CD1c-positive myeloid dendritic cell (primary cell): ENCODE results near the gene TMEM178B.

Experiments used
- DNase-seq: peaks from one replicate; pipeline ENCODE4 v3.0.0-alpha.2; 2016; ENCODE audit errors: extremely low spot score

Gene TMEM178B

DNA sequence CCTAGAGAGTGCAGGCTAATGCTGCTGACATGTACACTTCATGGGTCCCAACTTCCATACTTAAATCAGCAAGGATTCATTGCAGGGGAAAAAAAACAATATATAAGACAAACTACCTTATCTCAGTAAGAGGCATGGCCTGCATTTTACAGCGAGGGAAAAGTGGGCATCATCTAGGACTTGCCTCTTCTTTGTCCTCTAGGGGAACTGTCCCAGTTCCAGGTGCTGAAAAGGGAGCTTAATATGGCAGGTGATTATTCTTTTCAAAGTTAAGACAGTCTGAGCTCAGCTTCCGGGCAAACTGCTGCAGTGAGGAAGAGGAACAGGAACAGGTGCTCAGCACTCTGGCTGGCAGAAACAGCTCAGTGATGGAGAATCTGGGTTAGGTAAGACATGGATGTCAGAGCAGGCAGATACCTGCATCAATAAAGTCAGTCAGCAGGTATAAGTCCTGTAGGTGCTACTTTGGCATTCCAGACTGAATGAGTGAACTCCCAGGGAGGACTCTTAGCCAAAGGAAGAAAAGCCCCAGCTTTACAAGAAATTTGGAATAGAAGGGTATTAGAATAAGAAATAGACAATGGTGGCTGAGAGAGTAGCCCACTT, 147.2 kb downstream of the TMEM178B start:
- DNase-seq, result no peak

DNA sequence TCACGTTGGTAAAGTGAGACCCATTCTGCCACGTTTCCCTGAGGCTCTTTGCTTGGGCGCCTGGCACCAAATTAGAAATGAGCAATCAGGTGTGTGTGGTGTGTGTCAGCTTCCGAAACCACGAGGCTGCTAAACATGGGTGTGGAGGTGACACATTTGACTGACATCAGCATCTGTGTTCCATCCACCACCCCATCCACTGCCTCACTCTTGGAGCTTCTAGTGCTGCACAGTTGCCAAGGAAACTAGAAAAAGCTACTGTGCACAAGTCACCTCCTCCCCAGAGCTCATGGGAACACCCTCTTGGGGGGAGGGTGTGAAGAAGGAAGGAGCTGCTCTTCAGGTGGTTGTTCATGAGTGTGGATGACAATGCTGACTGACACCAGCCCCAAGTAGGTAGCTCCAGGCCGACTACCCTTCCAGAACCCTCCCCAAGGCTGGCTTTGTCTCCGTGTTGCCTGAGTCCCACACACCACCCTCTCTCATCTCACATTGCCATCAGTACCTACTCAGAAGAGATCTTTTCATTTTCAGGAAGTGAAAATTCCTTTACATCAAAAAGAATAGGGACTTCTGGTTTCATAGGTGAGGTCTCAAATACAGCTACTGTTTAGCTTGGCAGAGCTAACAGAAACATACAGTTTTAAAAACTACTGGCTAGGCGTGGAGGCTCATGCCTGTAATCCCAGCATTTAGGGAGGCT, 152.2 kb downstream of the TMEM178B start:
- no peak for DNase-seq

DNA sequence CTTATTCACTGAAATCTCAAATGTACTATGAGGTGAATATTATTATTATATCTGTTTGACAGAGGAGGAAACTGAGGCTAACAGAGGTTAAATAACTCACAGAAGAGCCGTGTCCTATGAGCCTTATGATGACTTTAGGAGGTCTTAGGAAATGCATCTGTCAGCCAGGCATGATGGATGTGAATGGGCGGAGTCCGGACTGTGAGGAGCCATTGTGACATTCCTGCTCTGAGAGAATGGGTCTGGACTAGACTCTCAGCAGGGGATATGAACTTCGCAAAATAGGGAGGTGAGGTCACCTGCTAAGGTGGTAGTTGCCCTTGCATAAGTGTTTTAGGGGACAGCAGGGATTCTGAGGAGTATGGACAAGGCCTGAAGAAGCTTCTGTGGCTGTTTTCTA, 153.6 kb downstream of the TMEM178B start:
- DNase-seq, result no peak

DNA sequence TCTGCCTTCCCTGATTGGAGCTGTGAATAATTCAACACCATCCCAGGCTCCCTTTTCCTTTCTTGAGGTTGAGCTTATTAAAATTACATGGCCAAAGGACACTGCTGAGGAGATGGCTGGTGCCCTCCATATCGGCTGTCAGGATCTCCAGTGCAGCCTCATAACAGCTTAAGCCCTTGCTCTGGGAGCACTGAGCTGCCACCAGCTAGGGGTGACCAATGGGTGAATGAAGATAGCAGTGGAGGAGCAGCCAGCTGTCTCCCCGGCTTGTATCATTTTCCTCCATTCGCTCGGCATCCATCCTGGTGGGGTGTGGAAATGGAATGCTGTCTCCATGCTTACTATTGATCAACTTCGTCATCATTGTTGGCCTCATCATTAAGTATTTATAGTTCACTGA, 154.6 kb downstream of the TMEM178B start:
- DNase-seq, result no peak

DNA sequence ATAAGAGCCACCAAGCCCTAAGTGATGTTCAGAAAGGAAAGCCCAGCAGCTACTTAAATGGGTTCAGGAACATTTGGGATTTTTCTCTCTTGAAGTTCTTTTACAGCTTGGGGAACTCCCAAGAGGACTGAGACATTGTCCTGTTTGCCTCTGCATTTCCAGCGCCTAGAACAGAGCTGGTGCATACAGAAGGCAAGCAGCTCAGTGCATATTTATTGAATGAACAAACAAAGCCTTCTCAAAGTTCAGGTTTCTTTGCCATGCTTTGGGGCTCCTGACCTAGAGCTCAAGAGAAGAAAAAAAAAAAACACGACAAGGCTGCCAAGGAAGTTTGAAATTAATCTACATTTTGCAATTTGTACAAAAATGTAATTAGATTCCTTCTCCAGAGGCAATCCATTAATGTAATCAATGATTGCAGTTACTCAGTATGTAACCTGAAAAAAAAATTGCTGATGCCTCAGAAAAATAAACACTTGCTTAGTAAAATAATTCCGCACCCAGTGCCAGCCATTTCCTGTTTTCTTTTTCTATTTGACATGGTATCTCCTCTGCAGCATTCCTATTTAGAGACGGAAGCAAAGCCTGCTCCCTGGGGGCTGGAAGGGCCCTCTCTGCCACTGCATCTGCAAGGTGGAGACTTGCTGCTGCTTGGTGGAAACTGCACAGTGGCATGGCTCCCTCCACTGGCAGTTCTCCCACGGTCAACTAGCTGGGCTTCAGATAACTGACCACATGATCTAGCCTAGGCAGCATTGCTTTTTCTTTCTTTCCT, 157.3 kb downstream of the TMEM178B start:
- DNase-seq, result no peak

DNA sequence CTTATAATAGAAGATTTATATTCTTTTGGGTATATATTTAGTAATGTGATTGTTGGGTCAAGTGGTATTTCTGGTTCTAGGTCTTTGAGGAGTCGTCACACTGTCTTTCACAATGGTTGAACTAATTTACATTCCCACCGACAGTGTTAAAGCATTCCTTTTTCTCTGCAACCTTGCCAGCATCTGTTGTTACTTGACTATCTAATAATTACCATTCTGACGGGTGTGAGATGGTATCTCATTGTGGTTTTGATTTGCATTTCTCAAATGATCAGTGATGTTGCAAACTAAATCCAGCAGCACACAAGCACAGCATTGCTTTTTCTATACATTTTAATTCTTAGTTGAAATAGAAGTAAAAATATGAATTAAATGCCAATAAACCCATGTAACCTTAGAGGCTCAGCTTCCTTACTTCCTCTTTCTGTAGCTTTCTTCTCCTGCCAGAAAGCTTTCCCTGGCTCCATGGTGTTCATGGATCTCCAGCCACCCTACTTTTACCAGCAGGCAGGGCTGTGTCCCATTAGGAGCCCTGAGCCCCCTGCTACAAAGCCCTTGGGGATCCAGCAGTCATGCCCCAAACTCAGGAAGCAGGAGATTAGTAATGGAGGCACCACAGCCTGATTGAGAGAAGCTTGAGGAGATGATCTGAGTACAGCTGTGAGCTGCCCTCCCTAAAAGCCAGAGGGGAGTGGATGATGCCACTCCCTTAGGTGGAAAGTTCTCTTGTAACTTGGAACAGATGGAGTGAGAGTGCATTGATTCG, 158.6 kb downstream of the TMEM178B start:
- DNase-seq, result no peak

DNA sequence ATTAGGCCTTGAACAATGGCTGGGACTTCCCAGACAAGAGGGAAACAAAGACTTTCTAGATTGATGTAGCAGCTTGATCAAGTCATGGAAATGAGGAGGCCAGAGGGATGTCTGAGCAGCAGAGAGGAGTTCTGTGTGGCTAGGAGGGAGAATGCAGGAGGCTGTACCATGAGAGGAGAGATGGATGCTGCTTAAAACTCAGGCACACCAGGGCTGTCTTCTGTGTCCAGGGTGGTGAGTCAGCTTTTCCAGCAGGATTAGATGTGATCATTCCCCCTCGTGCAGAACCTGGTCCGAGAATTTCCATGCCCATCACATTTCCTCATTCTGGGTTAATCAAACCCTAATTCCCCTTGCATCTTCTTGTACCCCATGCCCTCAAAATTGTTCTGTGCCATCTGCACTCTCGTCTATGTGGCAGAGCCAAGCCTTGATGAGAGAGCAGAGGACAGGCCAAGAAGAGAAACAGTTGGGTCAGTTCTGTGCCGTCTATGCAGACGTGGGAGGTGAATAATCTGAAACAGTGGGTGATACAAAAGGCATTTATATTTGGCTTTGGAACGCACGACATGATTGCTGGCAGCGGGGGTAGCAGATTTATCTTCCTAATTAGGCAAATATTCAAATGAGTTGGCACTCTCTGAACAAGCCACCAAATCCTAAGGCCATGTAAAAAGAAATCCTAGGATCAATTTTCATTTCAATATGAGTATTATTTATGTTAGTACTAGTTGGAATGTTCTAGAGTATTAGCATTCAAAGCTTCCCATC, 160.7 kb downstream of the TMEM178B start:
- DNase-seq, result no peak

DNA sequence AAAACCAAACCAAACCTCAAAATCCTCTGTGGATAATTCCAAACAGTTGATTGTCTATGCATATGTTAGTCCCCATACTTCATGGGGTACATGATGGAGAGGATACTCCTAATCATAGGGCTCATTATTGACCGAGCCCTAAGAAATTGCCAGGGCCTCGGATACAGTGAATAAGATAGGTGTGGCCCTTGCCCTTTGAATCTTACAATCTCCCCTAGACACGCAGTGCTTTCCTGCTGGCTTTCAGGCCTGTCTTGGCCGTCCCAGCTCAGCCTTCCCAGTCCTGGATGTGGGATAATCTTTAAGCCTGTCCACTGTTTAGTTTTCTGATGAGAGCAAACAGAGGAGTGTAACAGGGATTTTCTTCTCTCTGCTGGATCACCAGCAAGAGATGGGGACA, 161.8 kb downstream of the TMEM178B start:
- no peak for DNase-seq

DNA sequence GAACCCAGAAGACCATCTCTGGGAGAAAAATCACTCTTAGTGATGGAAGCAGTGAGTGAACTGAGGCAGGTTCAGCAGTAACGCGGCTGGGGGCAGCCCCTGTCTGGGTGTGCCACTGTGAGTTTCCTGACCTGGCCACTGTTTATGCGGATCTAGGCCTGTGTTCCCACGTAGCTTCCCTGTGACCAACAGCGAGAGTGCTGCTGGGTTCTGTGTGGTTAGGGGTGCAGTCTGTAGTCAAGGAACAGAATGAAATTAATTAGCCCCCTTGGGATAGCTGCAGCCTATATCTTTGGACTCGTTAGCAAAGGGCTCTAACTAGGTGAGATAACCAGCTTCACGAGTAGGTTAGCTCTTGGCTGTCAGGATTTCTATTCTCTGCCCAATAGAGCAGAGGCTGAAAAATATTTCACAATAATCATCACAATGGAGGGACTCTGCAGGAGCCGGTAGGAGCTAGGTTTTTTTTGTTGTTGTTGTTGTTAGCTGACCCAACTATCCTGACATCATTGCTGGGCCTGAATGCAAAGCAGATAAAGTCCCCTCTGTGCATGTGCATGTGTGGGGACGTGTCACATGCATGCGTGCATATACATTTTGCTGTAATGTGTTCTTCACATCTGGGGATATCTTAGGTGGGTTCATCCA, 164.9 kb downstream of the TMEM178B start:
- no peak for DNase-seq

DNA sequence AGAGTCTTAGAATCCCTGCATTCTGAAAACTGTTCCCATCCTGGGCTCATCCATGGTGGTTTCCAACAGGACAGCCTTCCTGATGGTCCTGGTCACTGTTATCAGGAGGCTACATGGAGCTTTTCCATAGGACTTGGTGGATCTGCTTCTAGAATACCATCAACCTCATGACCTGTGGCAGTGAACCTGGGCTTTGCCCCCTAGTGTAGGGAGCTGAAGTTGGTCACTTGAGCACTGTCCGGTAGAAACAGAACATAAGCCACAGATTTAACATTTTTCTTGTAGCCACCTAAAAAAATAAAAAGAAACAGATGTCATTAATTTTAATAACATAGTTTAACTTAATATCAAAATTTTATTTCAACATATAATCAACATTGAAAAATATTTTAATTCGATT, 165.8 kb downstream of the TMEM178B start:
- no peak for DNase-seq

DNA sequence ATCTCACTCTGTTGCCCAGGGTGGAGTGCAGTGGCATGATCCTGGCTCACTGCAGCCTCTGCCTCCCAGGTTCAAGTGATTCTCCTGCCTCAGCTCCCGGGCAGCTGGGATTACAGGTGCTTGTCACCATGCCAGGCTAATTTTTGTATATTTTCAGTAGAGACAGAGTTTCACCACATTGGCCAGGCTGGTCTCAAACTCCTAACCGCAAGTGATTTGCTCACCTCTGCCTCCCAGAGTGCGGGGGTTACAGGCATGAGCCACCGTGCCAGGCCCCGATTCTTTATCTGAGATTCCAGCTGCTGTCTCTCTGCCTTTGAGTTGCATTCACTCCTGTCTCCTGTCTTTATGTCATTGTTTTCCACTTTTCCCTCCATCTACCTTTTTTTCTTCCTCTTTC, 168.7 kb downstream of the TMEM178B start:
- DNase-seq, result no peak

DNA sequence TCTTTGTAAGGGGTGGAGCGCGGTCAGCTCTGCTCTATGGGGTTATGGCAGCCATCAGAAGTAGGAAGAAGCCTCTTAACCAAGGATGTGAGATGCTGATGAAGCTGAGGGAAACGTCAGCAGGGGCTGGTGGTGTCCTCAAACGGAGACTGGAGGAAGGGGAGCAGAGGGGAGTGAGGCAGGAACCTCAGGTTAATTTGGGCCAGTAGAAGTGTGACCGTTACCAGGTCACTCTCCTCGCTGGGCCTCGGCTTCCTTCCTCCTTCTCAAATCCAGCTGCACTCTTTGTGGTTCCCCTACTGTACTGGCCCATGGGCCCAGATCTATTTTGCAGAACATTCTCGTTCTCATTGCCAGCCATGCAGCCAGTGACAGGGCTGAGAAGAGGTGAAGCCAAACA, 169.5 kb downstream of the TMEM178B start:
- no peak for DNase-seq

DNA sequence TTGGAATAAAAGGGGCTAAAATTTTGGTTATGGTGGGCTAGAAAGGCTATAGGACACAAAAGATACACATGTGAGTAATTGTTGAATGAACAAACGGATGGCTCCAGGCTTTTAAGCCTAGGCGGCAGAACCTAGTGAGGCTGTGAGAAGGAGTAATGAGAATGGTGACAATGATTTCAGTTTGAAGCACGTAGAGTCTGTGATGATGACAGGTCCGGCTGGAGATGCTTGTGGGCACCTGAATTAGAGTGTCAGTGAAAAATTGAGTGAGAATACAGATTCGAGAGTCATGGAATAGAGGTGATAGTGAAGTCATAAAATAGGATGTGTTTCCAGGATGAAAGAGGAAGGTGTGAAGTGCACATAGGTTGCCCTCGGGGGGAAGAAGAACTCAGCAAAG, 170.6 kb downstream of the TMEM178B start:
- DNase-seq, result no peak

DNA sequence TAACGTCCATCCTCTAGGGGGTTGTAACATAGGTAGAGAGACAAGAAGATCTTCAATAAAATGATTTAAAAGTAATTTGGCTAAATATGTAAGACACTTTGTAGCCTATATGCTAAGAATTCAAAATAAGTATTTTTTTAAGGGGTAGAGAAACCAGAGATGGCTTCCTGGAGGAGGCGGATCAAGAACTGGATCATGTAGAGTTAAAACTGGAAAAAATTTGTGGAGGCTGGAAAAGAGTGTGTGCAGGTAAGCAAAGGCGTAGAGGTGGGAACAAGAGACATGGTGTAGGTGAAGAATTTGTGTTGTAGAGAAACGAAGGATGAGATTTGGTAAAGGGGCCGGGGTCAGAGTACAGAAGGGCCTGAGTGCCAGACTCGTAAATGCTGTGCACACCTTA, 172.6 kb downstream of the TMEM178B start:
- no peak for DNase-seq

DNA sequence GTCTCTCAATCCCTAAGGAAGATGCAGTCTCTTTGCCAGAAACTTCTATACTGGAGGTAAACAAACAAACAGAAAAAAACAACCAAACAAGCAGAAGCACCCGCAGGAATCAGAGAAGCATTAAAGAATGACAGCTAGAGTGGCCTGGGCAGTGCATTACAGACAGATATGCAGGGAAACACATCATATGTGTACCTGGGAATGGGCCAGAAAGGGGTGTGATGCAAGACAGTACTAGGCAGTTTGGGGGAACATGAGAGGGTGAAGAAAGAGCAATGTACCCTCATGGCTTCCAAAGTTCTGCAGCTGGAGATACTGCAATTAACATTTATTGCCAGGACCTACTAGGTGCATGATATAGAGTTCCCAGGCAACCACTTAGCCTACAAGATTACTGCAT, 177.3 kb downstream of the TMEM178B start:
- DNase-seq, result no peak

DNA sequence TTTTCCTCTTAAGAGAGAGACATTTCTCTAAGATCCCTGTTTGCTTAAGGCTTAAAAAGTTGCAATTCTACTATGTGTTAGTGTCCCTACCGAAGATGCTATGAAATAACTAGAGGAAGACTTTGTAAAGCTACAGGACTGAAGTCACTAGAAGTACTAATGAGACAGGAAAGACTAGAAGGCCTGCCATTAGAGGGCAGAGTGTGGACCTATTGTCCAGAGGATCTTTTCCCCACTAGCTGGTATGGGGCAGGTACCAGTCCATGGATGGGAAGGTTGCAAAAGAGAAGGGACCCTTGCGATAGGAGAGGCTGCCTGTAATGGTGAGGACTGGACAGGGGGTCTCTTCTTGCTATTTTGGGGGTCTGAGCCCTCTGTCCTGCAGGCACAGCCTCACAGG, 178.1 kb downstream of the TMEM178B start:
- no peak for DNase-seq

DNA sequence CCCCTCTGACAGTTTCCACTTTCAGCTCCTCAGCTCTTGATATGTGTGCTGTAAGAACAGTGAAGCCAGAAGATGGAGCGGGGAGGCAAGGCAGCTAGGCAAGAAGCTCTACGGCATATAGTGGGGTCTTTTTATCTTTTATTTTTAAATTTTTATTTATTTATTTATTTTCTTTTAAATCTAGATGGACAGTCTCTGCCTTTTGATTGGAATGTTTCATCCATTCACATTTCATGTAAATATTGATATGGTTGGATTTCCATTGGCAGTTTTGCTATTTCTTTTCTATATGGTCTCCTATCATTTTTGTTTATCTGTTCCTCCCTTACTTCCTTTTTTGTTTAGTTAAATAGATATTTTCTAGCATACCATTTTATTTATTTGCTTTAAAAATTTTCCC, 183.7 kb downstream of the TMEM178B start:
- no peak for DNase-seq

DNA sequence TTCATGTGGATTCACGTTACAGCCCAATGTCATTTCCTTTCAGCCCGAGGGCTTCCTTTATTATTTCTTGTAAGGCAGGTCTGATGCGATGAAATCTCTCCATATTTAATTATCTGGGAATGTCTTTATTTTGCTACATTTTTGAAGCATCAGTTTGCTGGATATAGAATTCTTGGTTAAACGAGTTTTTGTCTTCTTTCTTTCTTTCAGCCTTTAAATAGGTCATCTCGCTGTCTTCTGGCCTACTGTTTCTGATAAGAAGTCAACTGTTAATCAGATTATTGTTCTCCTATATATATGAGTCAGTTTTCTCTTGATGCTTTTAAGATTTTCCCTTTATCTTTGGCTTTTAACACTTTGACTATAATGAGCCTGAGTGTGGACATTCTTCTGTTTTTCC, 184.7 kb downstream of the TMEM178B start:
- DNase-seq, result no peak

DNA sequence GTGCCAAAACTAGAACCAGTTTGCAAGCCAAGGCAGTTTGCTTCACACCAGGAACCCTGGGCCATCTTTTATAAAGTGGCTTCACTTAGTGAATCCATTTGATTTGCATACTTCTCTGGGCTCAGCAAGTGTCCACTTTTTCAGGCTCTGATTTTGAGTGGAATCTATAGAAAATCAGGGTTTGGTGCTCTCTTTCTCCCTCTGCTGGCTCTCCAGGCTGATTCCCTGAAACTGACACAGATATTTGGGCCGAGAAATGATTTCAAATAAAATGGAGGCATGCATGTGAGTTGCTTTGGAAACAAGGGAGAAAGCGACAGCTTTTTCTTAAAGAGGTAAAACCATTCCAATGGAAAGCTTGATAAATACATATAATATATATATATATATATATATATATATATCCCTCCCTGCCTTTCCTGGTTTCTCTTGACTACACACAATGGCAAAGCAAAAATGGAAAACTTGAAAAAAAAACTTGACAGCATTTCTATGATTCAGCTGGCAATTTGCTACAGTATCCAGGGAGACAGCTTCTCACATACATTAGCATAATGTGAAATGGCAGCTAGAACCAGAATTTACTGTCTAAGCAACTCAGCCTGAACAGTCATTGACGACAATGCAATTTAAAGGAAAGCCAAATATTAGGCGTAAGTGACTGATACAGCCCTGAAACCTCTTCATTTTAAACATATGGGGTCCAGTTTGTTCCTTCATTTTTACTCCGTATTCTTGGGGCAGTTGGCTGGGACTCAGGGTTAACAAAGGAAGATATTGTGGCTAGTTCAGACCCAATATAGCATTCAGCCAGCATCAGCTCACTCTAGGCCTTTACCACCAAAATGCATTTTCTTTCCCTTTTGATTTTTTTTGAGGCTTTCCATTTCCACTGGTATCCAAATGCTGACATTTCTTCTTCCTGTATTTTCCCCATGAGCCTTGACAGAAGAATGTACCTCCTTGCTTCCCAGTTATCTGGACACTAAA, 188.5 kb downstream of the TMEM178B start:
- DNase-seq, result no peak

DNA sequence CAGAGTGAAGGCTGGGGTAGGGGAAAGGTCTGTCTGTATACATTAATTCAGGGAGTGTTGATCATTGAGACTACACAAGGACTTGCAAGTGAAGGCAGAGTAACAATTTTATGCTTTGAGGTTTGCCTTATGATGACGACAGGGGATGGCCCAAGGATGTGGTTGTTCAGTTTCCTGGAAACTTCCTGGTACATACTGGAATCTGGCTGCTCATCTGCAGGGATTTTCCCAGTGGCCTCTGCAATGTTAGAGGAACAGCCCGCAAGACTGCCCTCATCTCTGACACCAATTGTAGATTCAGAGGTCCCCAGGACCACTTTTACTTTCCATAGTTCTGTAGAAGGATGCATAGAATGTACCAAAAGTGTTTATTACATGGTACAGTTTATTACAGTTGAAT, 189.6 kb downstream of the TMEM178B start:
- no peak for DNase-seq
